Caco-2 (cell line): ENCODE results near the gene CST4. TPM values are rescaled to one million over a fixed set of nuclear protein-coding genes. Genes with fewer than 3 reads are reported as not detected.
"Not testable (repeated sequence)": the region's sequence is repeated elsewhere in the genome, so short reads cannot be mapped to it uniquely, and the experiment has no call there.

Experiments used
- BruUV-seq: library from RNA; stranded (reverse); fragments of 400-500 nt; replicated peaks from 2 replicates; lab custom pipeline; 2021; lab: Mats Ljungman, UMichigan
- CTCF ChIA-PET: fragments of 300-600 bp; sonication (Branson Sonifier 250); formaldehyde crosslinking; loops from one replicate; lab custom pipeline; 2022; ENCODE audit warnings: antibody characterized with exemption; lab: Charles Lee
- POLR2A ChIA-PET: fragments of 300-600 bp; sonication (Branson Sonifier 250); formaldehyde crosslinking; loops from one replicate; lab custom pipeline; 2022; ENCODE audit warnings: antibody characterized with exemption; lab: Charles Lee
- DNase-seq, 2 experiments: peaks; one replicate each; pipeline versions ENCODE4 v3.0.0 to v3.0.0-alpha.2; 2020 to 2022
- H3K27me3 ChIP-seq: replicated peaks from 2 replicates; pipeline ENCODE4 v1.6.0; 2011; ENCODE audit warnings: low read length; ENCODE audit not compliant: control insufficient read depth, insufficient read depth
- H3K36me3 ChIP-seq: 2 replicates; pipeline ENCODE4 v1.5.1; 2011; ENCODE audit warnings: low read length; ENCODE audit not compliant: control insufficient read depth, insufficient read depth
- H3K4me1 ChIP-seq: fragments of 250-450 bp; sonication (Bioruptor Pico); 2 replicates; pipeline ENCODE4 v1.5.1; 2020; ENCODE audit warnings: mild to moderate bottlenecking
- H3K4me3 ChIP-seq: 2 replicates; pipeline ENCODE4 v1.5.1; 2011; ENCODE audit warnings: low read depth, mild to moderate bottlenecking, control low read depth, low read length
- H3K9me3 ChIP-seq: fragments of 250-450 bp; sonication (Bioruptor Pico); 2 replicates; pipeline ENCODE4 v1.5.1; 2020; ENCODE audit warnings: mild to moderate bottlenecking, moderate library complexity
- H3K27ac Mint-ChIP-seq: one replicate; pipeline ENCODE4 v1.8.0; 2022; ENCODE audit warnings: mixed read lengths; ENCODE audit not compliant: unreplicated experiment
- H3K27me3 Mint-ChIP-seq: one replicate; pipeline ENCODE4 v1.8.0; 2022; ENCODE audit warnings: mixed read lengths; ENCODE audit not compliant: insufficient read depth, unreplicated experiment
- H3K36me3 Mint-ChIP-seq: one replicate; pipeline ENCODE4 v1.8.0; 2022; ENCODE audit warnings: mild to moderate bottlenecking, mixed read lengths; ENCODE audit not compliant: insufficient read depth, unreplicated experiment
- H3K4me1 Mint-ChIP-seq: one replicate; pipeline ENCODE4 v1.8.0; 2022; ENCODE audit warnings: low read depth, mixed read lengths; ENCODE audit not compliant: unreplicated experiment
- H3K4me3 Mint-ChIP-seq: one replicate; pipeline ENCODE4 v1.8.0; 2022; ENCODE audit warnings: mild to moderate bottlenecking, moderate library complexity, mixed read lengths; ENCODE audit not compliant: unreplicated experiment
- H3K9me3 Mint-ChIP-seq: one replicate; pipeline ENCODE4 v1.8.0; 2022; ENCODE audit warnings: mixed read lengths; ENCODE audit not compliant: unreplicated experiment
- CTCF ChIP-seq, 2 experiments: fragments of 200-600 bp in 1 of 2; IDR thresholded peaks; 1 replicate in 1 of 2; 2 replicates in 1 of 2; pipeline versions ENCODE4 v1.5.1 to v1.8.0; 2011 to 2022; ENCODE audit warnings: antibody characterized with exemption in 1 of 2, control low read depth in 1 of 2, inconsistent platforms in 1 of 2, low read depth in 1 of 2, low read length in 1 of 2, mild to moderate bottlenecking in 1 of 2, moderate library complexity in 1 of 2; ENCODE audit not compliant: insufficient read depth in 1 of 2, severe bottlenecking in 1 of 2, unreplicated experiment in 1 of 2
- intact Hi-C: fragments of 100-400 bp; cut with micrococcal nuclease; formaldehyde crosslinking; loops from one replicate; pipeline ENCODE4 v1.10.0; 2022; ENCODE audit not compliant: unreplicated experiment
- total RNA-seq: library from RNA; stranded (reverse); gene quantifications from 2 replicates; pipeline ENCODE4 v1.2.3, GENCODE V29; 2022

CST4 gene
- total RNA-seq, 1 experiment from 2014 or later: 4.2 TPM

- no peak overlapping the region for H3K4me3 ChIP-seq
- DNase-seq: no peak
- peaks cover 5% of the 10 kb centered on the region; the same call in 1 of the 2 replicates for H3K4me1 ChIP-seq
- ChIA-PET CTCF (no interaction called here), POLR2A (no interaction called here)
- H3K36me3 ChIP-seq: no peaks in the 10 kb centered on the region
- H3K27me3 ChIP-seq: no peaks in the 10 kb centered on the region
- H3K9me3 ChIP-seq: no peaks in the 10 kb centered on the region
- no peak for TF ChIP-seq CTCF (IDR thresholded peaks at IDR 0.05; ENCODE audit: insufficient read depth in 1 of 2, low read depth in 1 of 2, low read length in 1 of 2, severe bottlenecking in 1 of 2, unreplicated experiment in 1 of 2)
- no peaks in the 10 kb centered on the region for H3K9me3 Mint-ChIP-seq
- no peak overlapping the region for H3K4me3 Mint-ChIP-seq
- H3K4me1 Mint-ChIP-seq: peaks cover 13% of the 10 kb centered on the region
- H3K27ac Mint-ChIP-seq: no peak overlapping the region
- peaks cover 5% of the 10 kb centered on the region for H3K36me3 Mint-ChIP-seq
- no peaks in the 10 kb centered on the region for H3K27me3 Mint-ChIP-seq
- BruUV-seq: no TSS peak
- intact Hi-C loops: loop anchor here (5.0 kb wide), 1 partner anchor 75 kb away; no protein-coding TSS in a partner anchor
These were observed 33.1 kb upstream of the CST4 start for GRCh38 chr20:23721962-23722361.

GRCh38 chr20:23719351-23719750 is 30.5 kb upstream of the CST4 start:
- DNase-seq: peak; percentile 50 to 69
- POLR2A ChIA-PET, H3K4me3 ChIP-seq, H3K36me3 ChIP-seq, H3K27me3 Mint-ChIP-seq, H3K4me1 ChIP-seq, H3K4me3 Mint-ChIP-seq, H3K27ac Mint-ChIP-seq, H3K9me3 ChIP-seq, H3K36me3 Mint-ChIP-seq, intact Hi-C loops, H3K27me3 ChIP-seq, H3K9me3 Mint-ChIP-seq, BruUV-seq: not testable (repeated sequence)
- H3K4me1 Mint-ChIP-seq: peaks cover 13% of the 10 kb centered on the region
- CTCF ChIA-PET: interaction anchor here (0.7 kb wide), 1 partner anchor 51 kb away, joined by 3 read pairs; no protein-coding TSS in a partner anchor

- DNase-seq, POLR2A ChIA-PET, BruUV-seq, H3K27ac Mint-ChIP-seq, H3K36me3 ChIP-seq, H3K27me3 Mint-ChIP-seq, H3K36me3 Mint-ChIP-seq, CTCF ChIA-PET, H3K4me1 ChIP-seq, H3K27me3 ChIP-seq, H3K4me3 ChIP-seq, H3K9me3 Mint-ChIP-seq, intact Hi-C loops, H3K4me1 Mint-ChIP-seq, H3K4me3 Mint-ChIP-seq, H3K9me3 ChIP-seq: not testable (repeated sequence)
These were observed 22.9 kb upstream of the CST4 start for GRCh38 chr20:23711778-23712177.

- no TSS peak for BruUV-seq
- no peaks in the 10 kb centered on the region for H3K36me3 Mint-ChIP-seq
These were observed 21.9 kb upstream of the CST4 start for GRCh38 chr20:23710771-23711170.

More at GRCh38 chr20:23710771-23711170, 21.9 kb upstream of the CST4 start:
- no peak overlapping the region for H3K27ac Mint-ChIP-seq
- H3K9me3 ChIP-seq: no peaks in the 10 kb centered on the region
- no peaks in the 10 kb centered on the region for H3K4me1 Mint-ChIP-seq
- H3K36me3 ChIP-seq: no peaks in the 10 kb centered on the region
- no peak overlapping the region for H3K4me3 Mint-ChIP-seq
- ChIA-PET POLR2A (no interaction called here), CTCF (no interaction called here)
- no peak for TF ChIP-seq CTCF (IDR thresholded peaks at IDR 0.05; ENCODE audit: insufficient read depth in 1 of 2, low read depth in 1 of 2, low read length in 1 of 2, severe bottlenecking in 1 of 2, unreplicated experiment in 1 of 2)
- no peaks in the 10 kb centered on the region for H3K27me3 ChIP-seq
- DNase-seq: no peak
- H3K9me3 Mint-ChIP-seq: no peaks in the 10 kb centered on the region
- no peak overlapping the region for H3K4me3 ChIP-seq
- no peaks in the 10 kb centered on the region for H3K4me1 ChIP-seq
- no peaks in the 10 kb centered on the region for H3K27me3 Mint-ChIP-seq
- intact Hi-C loops: no loop called here
